Naive thymus-derived CD8-positive, alpha-beta T cell (primary cell): ENCODE data around the gene ABCA7. TPM values are rescaled to one million over a fixed set of nuclear protein-coding genes. Genes with fewer than 3 reads are reported as not detected.

Experiments used
- ATAC-seq, 2 donors: fragments of 150-1000 bp; cut with Tn5 transposase in 1 of 2; sonication (Bioruptor Pico), chemical (Tn5 transposase) in 1 of 2; 1 replicate in 1 of 2; 2 replicates in 1 of 2; pipeline ENCODE4 v1.10.0; 2021; ENCODE audit warnings: mild to moderate bottlenecking in 2 of 2, moderate library complexity in 2 of 2
- POLR2A ChIA-PET: fragments of 350-600 bp; sonication (Branson Sonifier 250); formaldehyde crosslinking; loops from one replicate; lab custom pipeline; 2021; ENCODE audit warnings: antibody characterized with exemption; lab: Charles Lee
- DNase-seq, 10 donors: peaks; one replicate each; pipeline versions ENCODE4 v3.0.0 to v3.0.0-alpha.2; 2020 to 2022
- H3K27ac Mint-ChIP-seq, 10 donors: one replicate each; pipeline ENCODE4 v1.8.0; 2020 to 2022; ENCODE audit warnings: mild to moderate bottlenecking in 10 of 10, mixed read lengths in 10 of 10, moderate library complexity in 4 of 10, inconsistent platforms in 1 of 10
- H3K27me3 Mint-ChIP-seq, 5 donors: one replicate each; pipeline ENCODE4 v1.8.0; 2021 to 2022; ENCODE audit warnings: mixed read lengths in 5 of 5
- H3K36me3 Mint-ChIP-seq, 3 donors: one replicate each; pipeline ENCODE4 v1.8.0; 2020 to 2022; ENCODE audit warnings: mixed read lengths in 3 of 3, mild to moderate bottlenecking in 2 of 3, inconsistent platforms in 1 of 3
- H3K4me1 Mint-ChIP-seq, 4 donors: one replicate each; pipeline ENCODE4 v1.8.0; 2021 to 2022; ENCODE audit warnings: mixed read lengths in 4 of 4
- H3K4me3 Mint-ChIP-seq, 10 donors: one replicate each; pipeline ENCODE4 v1.8.0; 2020 to 2022; ENCODE audit warnings: mild to moderate bottlenecking in 10 of 10, mixed read lengths in 10 of 10, moderate library complexity in 6 of 10, inconsistent platforms in 1 of 10
- H3K9me3 Mint-ChIP-seq, 9 donors: one replicate each; pipeline ENCODE4 v1.8.0; 2020 to 2022; ENCODE audit warnings: mixed read lengths in 9 of 9, mild to moderate bottlenecking in 3 of 9, inconsistent platforms in 1 of 9, moderate library complexity in 1 of 9
- polyA plus RNA-seq, 3 donors: library from polyadenylated mRNA; unstranded; fragments of 300-500 nt; fragmentation: Illumina TruSeq; gene quantifications; one replicate each; pipeline ENCODE4 v1.2.3, GENCODE V29; 2021
- total RNA-seq, 8 experiments: library from RNA in 2 of 8; stranded (reverse) in 2 of 8; gene quantifications; one replicate each; pipeline ENCODE4 v1.2.3 and lab custom pipeline; 2021 to 2026

Gene ABCA7
- total and polyA plus RNA-seq, 5 experiments from 2014 or later, result 4.2 to 232 (median 14.4) TPM

DNA sequence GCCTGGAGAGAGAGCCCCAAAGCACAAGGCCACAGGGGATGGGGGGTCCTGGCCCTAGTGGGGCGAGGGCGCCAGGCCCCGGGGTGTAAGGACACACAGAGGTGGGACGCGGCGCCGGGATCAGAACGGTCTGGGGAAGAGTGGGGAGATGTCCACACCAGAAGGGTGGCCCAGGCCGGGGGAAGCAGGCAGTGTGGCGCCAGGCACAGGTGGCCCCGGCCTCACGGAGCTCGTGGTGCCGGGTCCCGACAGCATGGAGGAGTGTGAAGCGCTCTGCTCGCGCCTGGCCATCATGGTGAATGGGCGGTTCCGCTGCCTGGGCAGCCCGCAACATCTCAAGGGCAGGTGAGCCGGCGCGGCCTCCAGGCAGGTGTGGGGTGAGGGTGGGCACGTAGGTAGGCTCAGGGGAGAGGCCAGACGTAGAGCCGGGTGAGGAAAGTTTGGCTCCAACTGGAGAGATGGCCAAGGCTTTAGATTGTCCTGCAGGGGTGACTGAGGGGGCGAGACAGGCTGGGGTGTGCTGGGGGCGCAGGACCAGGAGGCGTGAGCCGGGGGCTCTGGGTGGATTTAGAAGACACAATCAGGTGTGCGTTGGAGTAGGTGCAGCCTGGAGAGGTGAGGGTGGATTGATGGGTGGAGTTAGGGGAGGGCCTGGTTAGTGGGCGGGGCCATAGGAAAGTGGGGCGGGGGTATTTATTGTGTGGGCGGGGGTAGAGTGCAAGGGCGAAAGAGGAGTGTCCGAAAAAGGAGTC lies 24.2 kb downstream of the ABCA7 start:
- ATAC-seq, result no peak
- peak overlapping the region in 4 of 10 donors; percentile 26 to 92 (median 45) for H3K4me3 Mint-ChIP-seq
- H3K27me3 Mint-ChIP-seq, result no peaks in the 10 kb centered on the region
- POLR2A ChIA-PET, result interaction anchor here (0.9 to 31.7 kb wide), 11 partner anchors 8 to 80 kb away, joined by 3 to 2279 read pairs (median 27); partner anchors contain the start of genes ABCA7, CNN2, GPX4 and POLR2E
- H3K4me1 Mint-ChIP-seq, result peaks cover 12 to 41% (median 31%) of the 10 kb centered on the region in 4 donors
- peaks cover 0 to 20% (median 13%) of the 10 kb centered on the region in 3 donors for H3K36me3 Mint-ChIP-seq
- H3K9me3 Mint-ChIP-seq, result peaks cover 0 to 8% (median 0%) of the 10 kb centered on the region in 9 donors
- peak in 2 of 10 donors; percentile 4 to 62 for DNase-seq
- H3K27ac Mint-ChIP-seq, result peak overlapping the region in 4 of 10 donors; percentile 20 to 59 (median 44)

DNA sequence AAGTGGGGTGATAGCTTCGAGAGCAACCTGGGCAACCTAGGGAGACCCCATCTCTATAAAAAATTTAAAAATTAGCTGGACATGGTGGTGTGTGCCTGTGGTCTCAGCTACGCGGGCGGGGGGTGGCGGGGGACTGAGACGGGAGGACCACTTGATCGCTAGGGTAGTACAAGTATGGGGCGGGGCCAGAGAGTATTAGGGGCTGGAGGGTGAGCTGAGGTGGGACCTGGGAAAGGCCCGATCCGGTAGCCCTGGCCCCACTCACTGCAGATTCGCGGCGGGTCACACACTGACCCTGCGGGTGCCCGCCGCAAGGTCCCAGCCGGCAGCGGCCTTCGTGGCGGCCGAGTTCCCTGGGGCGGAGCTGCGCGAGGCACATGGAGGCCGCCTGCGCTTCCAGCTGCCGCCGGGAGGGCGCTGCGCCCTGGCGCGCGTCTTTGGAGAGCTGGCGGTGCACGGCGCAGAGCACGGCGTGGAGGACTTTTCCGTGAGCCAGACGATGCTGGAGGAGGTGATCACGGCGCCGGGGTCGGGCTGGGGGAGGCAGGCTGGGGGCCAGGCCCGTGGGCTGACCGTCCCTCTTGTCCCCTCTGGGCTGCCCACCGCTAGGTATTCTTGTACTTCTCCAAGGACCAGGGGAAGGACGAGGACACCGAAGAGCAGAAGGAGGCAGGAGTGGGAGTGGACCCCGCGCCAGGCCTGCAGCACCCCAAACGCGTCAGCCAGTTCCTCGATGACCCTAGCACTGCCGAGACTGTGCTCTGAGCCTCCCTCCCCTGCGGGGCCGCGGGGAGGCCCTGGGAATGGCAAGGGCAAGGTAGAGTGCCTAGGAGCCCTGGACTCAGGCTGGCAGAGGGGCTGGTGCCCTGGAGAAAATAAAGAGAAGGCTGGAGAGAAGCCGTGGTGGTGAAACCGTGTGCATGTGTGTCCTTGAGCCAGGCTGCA lies 25.0 kb downstream of the ABCA7 start:
- peak in 9 of 10 donors; percentile 59 to 78 (median 68) for DNase-seq
- peaks cover 16 to 46% (median 34%) of the 10 kb centered on the region in 4 donors for H3K4me1 Mint-ChIP-seq

GRCh38 chr19:1065606-1066109 lies 25.8 kb downstream of the ABCA7 start:
- Mint-ChIP-seq H3K27ac (peak overlapping the region in 9 of 10 donors; percentile 66 to 97 (median 81)), H3K4me1 (peaks cover 16 to 46% (median 36%) of the 10 kb centered on the region in 4 donors), H3K4me3 (peak overlapping the region; percentile 42 to 92 (median 69)), H3K9me3 (peaks cover 0 to 2% (median 0%) of the 10 kb centered on the region in 9 donors), H3K27me3 (no peaks in the 10 kb centered on the region), H3K36me3 (peaks cover 0 to 25% (median 11%) of the 10 kb centered on the region in 3 donors)
- POLR2A ChIA-PET, result interaction anchor here (0.6 to 31.7 kb wide), 15 partner anchors 10 to 390 kb away, joined by 3 to 2279 read pairs (median 15); partner anchors contain the start of genes ABCA7, CIRBP, CNN2 and GPX4
- DNase-seq, result peak in 2 of 10 donors; percentile 4 to 58
- no peak for ATAC-seq

More for the DNA sequence above, 25.0 kb downstream of the ABCA7 start:
- H3K36me3 Mint-ChIP-seq, result peaks cover 0 to 22% (median 9%) of the 10 kb centered on the region in 3 donors
- POLR2A ChIA-PET, result interaction anchor here (0.6 to 31.7 kb wide), 14 partner anchors 9 to 204 kb away, joined by 3 to 2279 read pairs (median 11); partner anchors contain the start of genes ABCA7, CIRBP, CNN2 and GPX4
- ATAC-seq, result peak; percentile 21 to 30
- peak overlapping the region; percentile 40 to 92 (median 74) for H3K4me3 Mint-ChIP-seq
- H3K27ac Mint-ChIP-seq, result peak overlapping the region in 9 of 10 donors; percentile 76 to 94 (median 91)
- H3K27me3 Mint-ChIP-seq, result no peaks in the 10 kb centered on the region
- peaks cover 0 to 2% (median 0%) of the 10 kb centered on the region in 9 donors for H3K9me3 Mint-ChIP-seq

GRCh38 chr19:1066251-1066747 lies 26.4 kb downstream of the ABCA7 start:
- H3K9me3 Mint-ChIP-seq, result peaks cover 0 to 2% (median 0%) of the 10 kb centered on the region in 9 donors
- peak overlapping the region in 7 of 10 donors; percentile 74 to 97 (median 91) for H3K27ac Mint-ChIP-seq
- H3K4me1 Mint-ChIP-seq, result peaks cover 16 to 46% (median 38%) of the 10 kb centered on the region in 4 donors
- POLR2A ChIA-PET, result interaction anchor here (0.6 to 31.7 kb wide), 23 partner anchors 11 to 1022 kb away, joined by 3 to 2279 read pairs (median 8); partner anchors contain the start of genes ABCA7, CIRBP, CNN2 and GPX4
- peak overlapping the region; percentile 72 to 92 (median 79) for H3K4me3 Mint-ChIP-seq
- H3K36me3 Mint-ChIP-seq, result peaks cover 0 to 26% (median 11%) of the 10 kb centered on the region in 3 donors
- H3K27me3 Mint-ChIP-seq, result no peaks in the 10 kb centered on the region
- no peak for ATAC-seq
- DNase-seq, result peak in 2 of 10 donors; percentile 15 to 65

- Mint-ChIP-seq H3K9me3 (no peaks in the 10 kb centered on the region), H3K27me3 (no peaks in the 10 kb centered on the region), H3K4me1 (peaks cover 19 to 50% (median 41%) of the 10 kb centered on the region in 4 donors), H3K27ac (peak within 1 kb of the TSS; percentile 89 to 99 (median 97)), H3K4me3 (peak within 1 kb of the TSS; percentile 89 to 99 (median 92)), H3K36me3 (peaks cover 0 to 29% (median 14%) of the 10 kb centered on the region in 3 donors)
- peak; percentile 53 to 58 for ATAC-seq
- POLR2A ChIA-PET, result interaction anchor here (0.5 to 31.7 kb wide), 32 partner anchors 11 to 1976 kb away, joined by 3 to 2279 read pairs (median 6); partner anchors contain the start of genes ABCA7, ATP5F1D, CIRBP and CNN2
- DNase-seq, result peak; percentile 79 to 94 (median 87)
Observed at GRCh38 chr19:1066748-1067340, 26.9 kb downstream of the ABCA7 start, which contains the start of gene ARHGAP45. ARHGAP45 (plus strand) TSS chr19:1067167; CDS start chr19:1067406, 239 bp downstream.

DNA sequence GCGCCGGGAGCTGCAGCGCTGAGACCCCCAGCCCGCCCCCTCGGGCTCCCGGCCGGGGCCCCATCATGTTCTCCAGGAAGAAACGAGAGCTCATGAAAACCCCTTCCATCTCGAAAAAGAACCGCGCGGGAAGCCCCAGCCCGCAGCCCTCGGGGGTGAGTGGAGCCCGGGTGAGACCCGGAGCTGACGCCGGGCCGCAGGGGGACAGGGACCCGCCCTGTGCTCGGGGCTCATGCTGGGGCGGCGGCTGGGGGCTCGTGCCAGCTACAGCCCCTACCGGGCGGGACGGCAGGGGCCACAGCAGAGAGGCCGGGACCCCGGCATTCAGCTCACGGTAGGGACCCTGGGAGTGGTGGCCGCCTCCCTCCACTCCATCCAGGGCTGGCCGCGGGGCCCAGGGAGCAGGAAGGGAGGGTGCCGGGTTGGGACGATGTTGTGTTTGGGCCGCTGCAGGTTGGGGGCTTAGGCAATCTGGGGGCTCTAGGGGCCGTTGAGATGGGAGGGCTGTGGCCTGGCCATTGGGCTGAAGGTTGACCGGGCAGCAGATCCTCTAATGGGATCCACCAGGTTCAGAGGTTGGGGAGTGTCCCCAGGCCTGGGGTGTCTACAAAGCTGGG lies 27.5 kb downstream of the ABCA7 start:
- DNase-seq (peak; percentile 60 to 90 (median 86)), ATAC-seq (peak; percentile 56 to 67)
- Mint-ChIP-seq H3K4me1 (peaks cover 21 to 56% (median 47%) of the 10 kb centered on the region in 4 donors), H3K27me3 (no peaks in the 10 kb centered on the region), H3K36me3 (peaks cover 0 to 35% (median 17%) of the 10 kb centered on the region in 3 donors), H3K4me3 (peak overlapping the region; percentile 89 to 99 (median 92)), H3K27ac (peak overlapping the region; percentile 89 to 99 (median 97)), H3K9me3 (no peaks in the 10 kb centered on the region)
- POLR2A ChIA-PET, result interaction anchor here (0.5 to 31.7 kb wide), 35 partner anchors 12 to 1975 kb away, joined by 3 to 2279 read pairs (median 6); partner anchors contain the start of genes ABCA7, ATP5F1D, CIRBP and CNN2

- peak; percentile 66 to 95 (median 84) for DNase-seq
- Mint-ChIP-seq H3K27me3 (no peaks in the 10 kb centered on the region), H3K4me1 (peaks cover 26 to 64% (median 55%) of the 10 kb centered on the region in 4 donors), H3K9me3 (no peaks in the 10 kb centered on the region), H3K4me3 (peak overlapping the region; percentile 89 to 99 (median 92)), H3K36me3 (peaks cover 0 to 43% (median 23%) of the 10 kb centered on the region in 3 donors), H3K27ac (peak overlapping the region; percentile 89 to 99 (median 97))
- POLR2A ChIA-PET, result interaction anchor here (0.5 to 31.7 kb wide), 29 partner anchors 13 to 984 kb away, joined by 3 to 2279 read pairs (median 7); partner anchors contain the start of genes ABCA7, ATP5F1D, CIRBP and CNN2
- peak; percentile 10 to 30 for ATAC-seq
Observed at GRCh38 chr19:1068009-1069001, 28.4 kb downstream of the ABCA7 start.

GRCh38 chr19:1069009-1069779 lies 29.3 kb downstream of the ABCA7 start:
- POLR2A ChIA-PET, result interaction anchor here (0.6 to 31.7 kb wide), 9 partner anchors 13 to 200 kb away, joined by 3 to 2279 read pairs (median 28); partner anchors contain the start of genes ABCA7, CIRBP, CNN2 and GPX4
- H3K27ac Mint-ChIP-seq, result peak overlapping the region; percentile 84 to 99 (median 96)
- DNase-seq (peak; percentile 49 to 91 (median 77)), ATAC-seq (peak; percentile 27 to 29)
- no peaks in the 10 kb centered on the region for H3K9me3 Mint-ChIP-seq
- no peaks in the 10 kb centered on the region for H3K27me3 Mint-ChIP-seq
- H3K36me3 Mint-ChIP-seq, result peaks cover 0 to 48% (median 23%) of the 10 kb centered on the region in 3 donors
- peaks cover 27 to 66% (median 60%) of the 10 kb centered on the region in 4 donors for H3K4me1 Mint-ChIP-seq
- H3K4me3 Mint-ChIP-seq, result peak overlapping the region; percentile 89 to 99 (median 92)
